Measurements from ENCODE around the gene WDFY2.
"Not testable (repeated sequence)": the region's sequence is repeated elsewhere in the genome, so short reads cannot be mapped to it uniquely, and the experiment has no call there.

The WDFY2 gene

GRCh38 chr13:51569001-51569400 is 15.3 kb upstream of the WDFY2 start:
- not testable (repeated sequence) for H3K9ac ChIP-seq (ENCODE audit: low read length); H3K36me3 ChIP-seq (ENCODE audit: control insufficient read depth, low read depth, low read length); H3K9me3 ChIP-seq (ENCODE audit: control insufficient read depth, low read depth, low read length); H3K27me3 ChIP-seq (ENCODE audit: control insufficient read depth, insufficient read depth, low read length); H3K27ac ChIP-seq (ENCODE audit: low read length); H3K4me3 ChIP-seq (ENCODE audit: low read length); H3K4me1 ChIP-seq (ENCODE audit: control insufficient read depth, low read depth, low read length)

DNA sequence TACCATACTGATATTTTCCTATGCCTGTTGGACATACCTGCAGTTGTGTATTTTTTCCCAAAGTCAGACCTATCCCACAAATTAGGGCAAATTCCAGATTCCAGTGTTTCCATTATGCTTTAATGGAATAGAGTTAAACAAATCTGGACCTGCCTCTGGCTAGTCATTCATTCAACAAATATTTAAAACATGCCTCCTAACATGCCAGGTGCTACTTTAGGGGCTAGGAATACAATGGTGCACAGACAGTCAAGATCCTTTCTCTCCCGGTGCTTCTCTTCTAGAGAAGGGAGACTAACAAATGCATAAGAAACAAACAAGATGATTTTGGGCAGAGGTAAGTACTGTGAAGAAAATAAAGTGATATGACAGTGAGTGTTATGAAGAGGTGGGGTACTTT is 7.5 kb upstream of the WDFY2 start:
- Histone ChIP-seq H3K27ac (ENCODE audit: low read length) (no peak overlapping the region), H3K36me3 (ENCODE audit: control insufficient read depth, low read depth, low read length) (no peaks in the 10 kb centered on the region), H3K27me3 (ENCODE audit: control insufficient read depth, insufficient read depth, low read length) (no peaks in the 10 kb centered on the region), H3K9me3 (ENCODE audit: control insufficient read depth, low read depth, low read length) (no peaks in the 10 kb centered on the region), H3K4me3 (ENCODE audit: low read length) (no peak overlapping the region), H3K4me1 (ENCODE audit: control insufficient read depth, low read depth, low read length) (no peaks in the 10 kb centered on the region), H3K9ac (ENCODE audit: low read length) (no peak overlapping the region)

- H3K36me3 ChIP-seq (ENCODE audit: control insufficient read depth, low read depth, low read length), result no peaks in the 10 kb centered on the region
- no peak overlapping the region for H3K4me3 ChIP-seq (ENCODE audit: low read length)
- H3K4me1 ChIP-seq (ENCODE audit: control insufficient read depth, low read depth, low read length), result no peaks in the 10 kb centered on the region
- no peak overlapping the region for H3K9ac ChIP-seq (ENCODE audit: low read length)
- H3K27ac ChIP-seq (ENCODE audit: low read length), result no peak overlapping the region
- no peaks in the 10 kb centered on the region for H3K27me3 ChIP-seq (ENCODE audit: control insufficient read depth, insufficient read depth, low read length)
- no peaks in the 10 kb centered on the region for H3K9me3 ChIP-seq (ENCODE audit: control insufficient read depth, low read depth, low read length)
Observed at GRCh38 chr13:51577690-51578089, 6.6 kb upstream of the WDFY2 start.

- no peak overlapping the region for H3K27ac ChIP-seq (ENCODE audit: low read length)
- H3K27me3 ChIP-seq (ENCODE audit: control insufficient read depth, insufficient read depth, low read length), result no peaks in the 10 kb centered on the region
- peaks cover 7% of the 10 kb centered on the region for H3K4me1 ChIP-seq (ENCODE audit: control insufficient read depth, low read depth, low read length)
- H3K4me3 ChIP-seq (ENCODE audit: low read length), result no peak overlapping the region
- no peak overlapping the region for H3K9ac ChIP-seq (ENCODE audit: low read length)
- no peaks in the 10 kb centered on the region for H3K9me3 ChIP-seq (ENCODE audit: control insufficient read depth, low read depth, low read length)
- no peaks in the 10 kb centered on the region for H3K36me3 ChIP-seq (ENCODE audit: control insufficient read depth, low read depth, low read length)
Observed at GRCh38 chr13:51579676-51580075, 4.6 kb upstream of the WDFY2 start.

- Histone ChIP-seq H3K9ac (ENCODE audit: low read length) (no peak overlapping the region), H3K27me3 (ENCODE audit: control insufficient read depth, insufficient read depth, low read length) (no peaks in the 10 kb centered on the region), H3K9me3 (ENCODE audit: control insufficient read depth, low read depth, low read length) (no peaks in the 10 kb centered on the region), H3K4me1 (ENCODE audit: control insufficient read depth, low read depth, low read length) (peaks cover 7% of the 10 kb centered on the region), H3K36me3 (ENCODE audit: control insufficient read depth, low read depth, low read length) (no peaks in the 10 kb centered on the region), H3K4me3 (ENCODE audit: low read length) (no peak overlapping the region), H3K27ac (ENCODE audit: low read length) (no peak overlapping the region)
Observed at GRCh38 chr13:51581148-51581820, 3.0 kb upstream of the WDFY2 start.

DNA sequence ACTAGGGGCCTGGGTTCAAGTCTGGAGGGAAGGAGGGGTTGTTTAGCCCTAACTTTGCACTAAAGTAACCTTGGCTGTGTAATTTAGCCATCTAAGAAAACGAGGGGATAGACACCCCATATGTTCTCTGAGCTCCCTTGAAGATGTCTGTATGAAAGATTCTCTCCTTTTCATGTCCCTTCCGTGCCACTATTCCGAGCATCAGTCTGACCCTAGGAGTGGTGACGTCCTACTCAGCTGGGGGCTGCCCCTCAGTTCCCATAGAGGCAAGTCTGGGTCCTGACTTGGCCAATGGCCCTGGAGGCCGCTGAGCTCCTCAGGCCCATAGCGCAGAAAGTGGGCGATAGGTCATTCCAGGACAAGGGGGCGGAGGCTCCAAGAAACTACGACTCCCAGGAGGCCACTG is 790 bp upstream of the WDFY2 start:
- no peaks in the 10 kb centered on the region for H3K36me3 ChIP-seq (ENCODE audit: control insufficient read depth, low read depth, low read length)
- H3K9ac ChIP-seq (ENCODE audit: low read length), result peak overlapping the region; percentile 3
- no peaks in the 10 kb centered on the region for H3K9me3 ChIP-seq (ENCODE audit: control insufficient read depth, low read depth, low read length)
- no peak overlapping the region for H3K27ac ChIP-seq (ENCODE audit: low read length)
- H3K4me3 ChIP-seq (ENCODE audit: low read length), result peak overlapping the region; percentile 81
- peaks cover 26% of the 10 kb centered on the region for H3K4me1 ChIP-seq (ENCODE audit: control insufficient read depth, low read depth, low read length)
- H3K27me3 ChIP-seq (ENCODE audit: control insufficient read depth, insufficient read depth, low read length), result no peaks in the 10 kb centered on the region

DNA sequence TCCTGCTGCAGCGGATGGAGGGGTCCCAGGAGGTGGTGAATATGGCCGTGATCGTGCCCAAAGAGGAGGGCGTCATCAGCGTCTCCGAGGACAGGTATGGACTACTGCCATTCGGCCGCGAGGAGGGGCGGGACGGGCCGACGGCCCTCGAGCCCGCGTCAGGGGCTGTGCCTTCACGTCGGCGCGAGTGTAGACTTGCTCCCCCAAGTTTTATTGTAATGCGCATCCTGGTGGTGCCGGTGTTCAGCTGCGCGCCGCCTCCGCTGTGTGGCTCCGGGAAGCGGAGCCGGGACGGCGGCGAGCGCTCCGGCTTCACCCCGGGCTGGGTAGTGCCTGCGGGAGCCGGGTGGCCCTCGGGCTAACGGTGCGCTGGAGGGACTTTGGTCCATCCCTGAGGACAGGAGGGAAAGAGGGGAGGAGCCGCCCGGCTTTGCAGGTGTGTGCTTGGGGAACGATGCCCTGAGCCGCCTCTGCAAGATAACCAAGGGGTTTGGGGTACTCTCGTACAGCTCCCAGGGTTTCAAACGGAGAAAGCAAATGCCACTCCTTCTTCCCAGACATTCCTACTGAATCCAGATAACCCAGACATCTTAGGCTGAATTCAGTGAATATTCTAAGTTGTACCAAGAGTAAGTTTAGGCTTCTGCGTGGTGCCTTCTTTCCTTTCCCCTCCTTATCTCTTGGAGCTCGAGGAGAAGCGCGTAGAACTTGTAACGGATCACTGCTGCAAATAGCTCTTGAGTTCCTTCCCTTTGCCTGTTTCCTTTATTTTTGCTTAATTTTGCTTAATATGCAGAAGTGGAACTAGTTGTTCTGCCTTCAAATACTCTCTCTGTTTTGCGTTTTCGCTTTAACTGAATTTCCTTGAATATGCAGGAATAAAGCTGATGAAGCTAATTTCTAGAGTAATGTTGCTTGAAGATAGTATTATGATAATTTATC is 740 bp downstream of the WDFY2 start:
- Histone ChIP-seq H3K9me3 (ENCODE audit: control insufficient read depth, low read depth, low read length) (no peaks in the 10 kb centered on the region), H3K4me3 (ENCODE audit: low read length) (peak overlapping the region; percentile 81), H3K27ac (ENCODE audit: low read length) (peak overlapping the region; percentile 2), H3K36me3 (ENCODE audit: control insufficient read depth, low read depth, low read length) (no peaks in the 10 kb centered on the region), H3K27me3 (ENCODE audit: control insufficient read depth, insufficient read depth, low read length) (no peaks in the 10 kb centered on the region), H3K9ac (ENCODE audit: low read length) (peak overlapping the region; percentile 73), H3K4me1 (ENCODE audit: control insufficient read depth, low read depth, low read length) (peaks cover 41% of the 10 kb centered on the region)

DNA sequence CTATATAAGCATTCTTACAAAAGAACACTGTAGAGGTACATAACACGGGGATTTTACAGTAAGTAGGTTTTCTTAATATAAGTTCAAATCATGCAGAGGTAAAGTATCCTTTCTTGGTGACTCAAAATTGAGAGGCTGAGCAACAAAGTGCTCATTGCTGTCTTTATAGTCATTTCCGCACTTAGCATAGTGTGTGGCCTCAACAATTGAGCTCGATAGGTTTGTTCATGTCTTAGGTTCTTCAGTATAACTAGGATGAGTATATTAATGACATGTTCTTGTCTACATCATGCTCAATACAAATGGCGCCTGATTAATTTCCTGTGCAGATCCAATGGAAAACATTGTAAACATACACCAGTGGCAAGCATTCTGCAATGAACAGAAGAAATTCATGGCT is 1.4 kb downstream of the WDFY2 start:
- Histone ChIP-seq H3K9ac (ENCODE audit: low read length) (peak overlapping the region; percentile 73), H3K27me3 (ENCODE audit: control insufficient read depth, insufficient read depth, low read length) (no peaks in the 10 kb centered on the region), H3K4me1 (ENCODE audit: control insufficient read depth, low read depth, low read length) (peaks cover 48% of the 10 kb centered on the region), H3K4me3 (ENCODE audit: low read length) (peak overlapping the region; percentile 81), H3K36me3 (ENCODE audit: control insufficient read depth, low read depth, low read length) (no peaks in the 10 kb centered on the region), H3K27ac (ENCODE audit: low read length) (no peak overlapping the region), H3K9me3 (ENCODE audit: control insufficient read depth, low read depth, low read length) (no peaks in the 10 kb centered on the region)

- Histone ChIP-seq H3K27me3 (ENCODE audit: control insufficient read depth, insufficient read depth, low read length) (no peaks in the 10 kb centered on the region), H3K4me3 (ENCODE audit: low read length) (peak overlapping the region; percentile 1), H3K36me3 (ENCODE audit: control insufficient read depth, low read depth, low read length) (no peaks in the 10 kb centered on the region), H3K9me3 (ENCODE audit: control insufficient read depth, low read depth, low read length) (no peaks in the 10 kb centered on the region), H3K4me1 (ENCODE audit: control insufficient read depth, low read depth, low read length) (peaks cover 60% of the 10 kb centered on the region), H3K9ac (ENCODE audit: low read length) (no peak overlapping the region), H3K27ac (ENCODE audit: low read length) (no peak overlapping the region)
Observed at GRCh38 chr13:51587372-51587771, 3.1 kb downstream of the WDFY2 start.

DNA sequence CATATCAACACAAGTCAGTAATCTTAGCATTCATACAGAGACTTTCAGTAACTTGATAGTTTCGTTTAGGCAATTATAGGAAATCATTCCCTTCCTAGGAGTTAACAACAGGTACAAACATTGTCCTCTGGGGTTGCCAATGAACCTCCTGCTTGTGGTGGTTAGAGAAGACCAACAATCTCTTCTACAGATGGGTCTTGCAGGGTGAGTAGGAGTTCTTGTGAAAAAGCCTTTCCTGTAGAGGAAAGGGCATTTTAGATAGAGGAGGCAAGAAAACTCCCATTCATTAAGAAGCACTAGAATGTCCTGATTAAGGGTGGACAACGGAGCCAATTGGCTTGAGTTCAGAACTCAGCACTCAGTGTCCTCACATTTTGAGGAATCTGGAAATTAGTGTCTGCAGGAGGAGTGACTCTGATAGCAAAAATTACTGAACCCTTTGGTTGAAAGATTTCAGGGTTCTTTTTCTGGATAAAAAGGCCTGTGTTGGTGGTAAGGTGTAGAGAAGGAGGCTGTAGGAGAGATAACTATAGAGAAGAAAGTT is 4.2 kb downstream of the WDFY2 start:
- no peak overlapping the region for H3K9ac ChIP-seq (ENCODE audit: low read length)
- no peaks in the 10 kb centered on the region for H3K9me3 ChIP-seq (ENCODE audit: control insufficient read depth, low read depth, low read length)
- peak overlapping the region; percentile 27 for H3K27ac ChIP-seq (ENCODE audit: low read length)
- H3K27me3 ChIP-seq (ENCODE audit: control insufficient read depth, insufficient read depth, low read length), result no peaks in the 10 kb centered on the region
- no peaks in the 10 kb centered on the region for H3K36me3 ChIP-seq (ENCODE audit: control insufficient read depth, low read depth, low read length)
- H3K4me3 ChIP-seq (ENCODE audit: low read length), result peak overlapping the region; percentile 41
- peaks cover 54% of the 10 kb centered on the region for H3K4me1 ChIP-seq (ENCODE audit: control insufficient read depth, low read depth, low read length)

- no peak overlapping the region for H3K27ac ChIP-seq (ENCODE audit: low read length)
- no peaks in the 10 kb centered on the region for H3K36me3 ChIP-seq (ENCODE audit: control insufficient read depth, low read depth, low read length)
- H3K4me3 ChIP-seq (ENCODE audit: low read length), result no peak overlapping the region
- no peaks in the 10 kb centered on the region for H3K9me3 ChIP-seq (ENCODE audit: control insufficient read depth, low read depth, low read length)
- no peaks in the 10 kb centered on the region for H3K27me3 ChIP-seq (ENCODE audit: control insufficient read depth, insufficient read depth, low read length)
- no peak overlapping the region for H3K9ac ChIP-seq (ENCODE audit: low read length)
- peaks cover 56% of the 10 kb centered on the region for H3K4me1 ChIP-seq (ENCODE audit: control insufficient read depth, low read depth, low read length)
Observed at GRCh38 chr13:51589793-51590192, 5.5 kb downstream of the WDFY2 start.

All from iPS-18a (cell line).